ENCODE data around the gene MEMO1. TPM values are rescaled to one million over a fixed set of nuclear protein-coding genes. Genes with fewer than 3 reads are reported as not detected.

The MEMO1 gene
- total RNA-seq, 1 donor from 2014 or later = 52.7 TPM

DNA sequence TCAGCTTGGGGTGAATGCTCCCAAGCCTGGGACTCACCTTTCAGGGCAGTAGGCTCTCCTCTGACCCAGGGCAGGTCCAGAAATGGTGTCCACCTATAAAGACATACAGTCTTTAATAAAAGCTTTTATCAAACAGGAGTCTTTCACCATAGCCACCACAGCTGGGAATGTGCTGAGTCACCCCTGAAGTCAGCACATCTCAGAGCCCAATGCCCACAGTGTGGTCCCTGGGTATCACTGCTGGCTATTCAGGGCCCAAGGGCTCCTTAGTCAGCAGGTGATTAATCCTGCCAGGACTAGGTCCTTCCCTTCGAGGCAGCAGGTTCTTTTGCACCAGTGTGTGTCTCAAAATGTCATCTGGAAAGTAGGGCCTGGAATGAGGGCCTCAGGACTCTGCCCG lies 181.9 kb downstream of the MEMO1 start:
- Mint-ChIP-seq H3K4me1 (no peaks in the 10 kb centered on the region), H3K9me3 (peaks cover 48% of the 10 kb centered on the region), H3K27ac (no peak overlapping the region), H3K4me3 (no peak overlapping the region), H3K27me3 (ENCODE audit: low read depth) (no peaks in the 10 kb centered on the region), H3K36me3 (peaks cover 3% of the 10 kb centered on the region)
- DNase-seq (ENCODE audit: low spot score in 2 of 2, unreplicated experiment in 2 of 2) = no peak
- TF ChIP-seq, protein P1, sequence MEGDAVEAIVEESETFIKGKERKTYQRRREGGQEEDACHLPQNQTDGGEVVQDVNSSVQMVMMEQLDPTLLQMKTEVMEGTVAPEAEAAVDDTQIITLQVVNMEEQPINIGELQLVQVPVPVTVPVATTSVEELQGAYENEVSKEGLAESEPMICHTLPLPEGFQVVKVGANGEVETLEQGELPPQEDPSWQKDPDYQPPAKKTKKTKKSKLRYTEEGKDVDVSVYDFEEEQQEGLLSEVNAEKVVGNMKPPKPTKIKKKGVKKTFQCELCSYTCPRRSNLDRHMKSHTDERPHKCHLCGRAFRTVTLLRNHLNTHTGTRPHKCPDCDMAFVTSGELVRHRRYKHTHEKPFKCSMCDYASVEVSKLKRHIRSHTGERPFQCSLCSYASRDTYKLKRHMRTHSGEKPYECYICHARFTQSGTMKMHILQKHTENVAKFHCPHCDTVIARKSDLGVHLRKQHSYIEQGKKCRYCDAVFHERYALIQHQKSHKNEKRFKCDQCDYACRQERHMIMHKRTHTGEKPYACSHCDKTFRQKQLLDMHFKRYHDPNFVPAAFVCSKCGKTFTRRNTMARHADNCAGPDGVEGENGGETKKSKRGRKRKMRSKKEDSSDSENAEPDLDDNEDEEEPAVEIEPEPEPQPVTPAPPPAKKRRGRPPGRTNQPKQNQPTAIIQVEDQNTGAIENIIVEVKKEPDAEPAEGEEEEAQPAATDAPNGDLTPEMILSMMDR (IDR thresholded peaks at IDR 0.05; ENCODE audit: unreplicated experiment) = no peak

- TF ChIP-seq, protein P1 (IDR thresholded peaks at IDR 0.05; ENCODE audit: unreplicated experiment) = no peak
- no peak overlapping the region for H3K27ac Mint-ChIP-seq
- DNase-seq (ENCODE audit: low spot score in 2 of 2, unreplicated experiment in 2 of 2) = no peak
- H3K36me3 Mint-ChIP-seq = peaks cover 10% of the 10 kb centered on the region
- H3K9me3 Mint-ChIP-seq = peaks cover 65% of the 10 kb centered on the region
- no peak overlapping the region for H3K4me3 Mint-ChIP-seq
- no peaks in the 10 kb centered on the region for H3K27me3 Mint-ChIP-seq (ENCODE audit: low read depth)
- no peaks in the 10 kb centered on the region for H3K4me1 Mint-ChIP-seq
Measured at GRCh38 chr2:31823558-31823957, 187.2 kb downstream of the MEMO1 start.

- H3K4me3 Mint-ChIP-seq = no peak overlapping the region
- DNase-seq (ENCODE audit: low spot score in 2 of 2, unreplicated experiment in 2 of 2) = no peak
- no peaks in the 10 kb centered on the region for H3K4me1 Mint-ChIP-seq
- peaks cover 2% of the 10 kb centered on the region for H3K27me3 Mint-ChIP-seq (ENCODE audit: low read depth)
- H3K9me3 Mint-ChIP-seq = peaks cover 66% of the 10 kb centered on the region
- peaks cover 8% of the 10 kb centered on the region for H3K36me3 Mint-ChIP-seq
- no peak overlapping the region for H3K27ac Mint-ChIP-seq
- TF ChIP-seq, protein P1 (IDR thresholded peaks at IDR 0.05; ENCODE audit: unreplicated experiment) = no peak
Measured at GRCh38 chr2:31822587-31822986, 188.2 kb downstream of the MEMO1 start.

Other genes with a start within 250 kb of the MEMO1 start
- gene DPY30, start 28.8 kb upstream of the MEMO1 start, total RNA-seq = 62.6 to 70.6 TPM (median 63.7 TPM) in 3 replicates
- gene SPAST, start 52.5 kb upstream of the MEMO1 start, total RNA-seq = 33.5 to 35.3 TPM (median 34.3 TPM) in 3 replicates
- 30.2 to 33.2 TPM (median 31.1 TPM) in 3 replicates for gene SLC30A6, start 154.9 kb upstream of the MEMO1 start, total RNA-seq